ENCODE data around the gene SLBP.

DNA sequence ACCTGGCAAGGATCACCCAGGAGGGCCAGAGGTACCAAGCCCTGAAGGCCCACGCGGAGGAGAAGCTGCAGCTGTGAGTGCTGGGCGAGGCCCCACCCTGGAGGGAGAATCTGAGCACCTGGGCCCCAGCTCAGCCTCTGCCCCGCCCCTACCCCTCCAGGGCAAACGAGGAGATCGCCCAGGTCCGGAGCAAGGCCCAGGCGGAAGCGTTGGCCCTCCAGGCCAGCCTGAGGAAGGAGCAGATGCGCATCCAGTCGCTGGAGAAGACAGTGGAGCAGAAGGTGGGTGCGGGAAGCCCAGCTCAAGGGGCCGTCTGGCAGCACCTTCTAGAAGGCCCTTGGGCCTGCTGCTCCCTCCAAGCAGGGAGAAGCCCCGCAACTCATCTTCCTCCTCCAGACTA is 32.4 kb upstream of the SLBP start:
- TF ChIP-seq FOXM1 (IDR thresholded peaks at IDR 0.05; ENCODE audit: borderline replicate concordance) (no peak), HDGF (IDR thresholded peaks at IDR 0.05; ENCODE audit: borderline replicate concordance) (no peak), SP1 (IDR thresholded peaks at IDR 0.05) (no peak), FOXA1 (IDR thresholded peaks at IDR 0.05) (no peak), ZNF384 (IDR thresholded peaks at IDR 0.05) (no peak), BHLHE40 (IDR thresholded peaks at IDR 0.05; ENCODE audit: borderline replicate concordance) (no peak), L3MBTL2 (conservative IDR thresholded peaks at IDR 0.05) (no peak), LEF1 (IDR thresholded peaks at IDR 0.05; ENCODE audit: borderline replicate concordance) (no peak), TARDBP (IDR thresholded peaks at IDR 0.05) (no peak), SUZ12 (IDR thresholded peaks at IDR 0.05) (no peak), FOXK2 (IDR thresholded peaks at IDR 0.05) (no peak), ARNT (IDR thresholded peaks at IDR 0.05) (no peak), ELF4 (IDR thresholded peaks at IDR 0.05) (no peak)
- TF ChIP-seq, protein P1, sequence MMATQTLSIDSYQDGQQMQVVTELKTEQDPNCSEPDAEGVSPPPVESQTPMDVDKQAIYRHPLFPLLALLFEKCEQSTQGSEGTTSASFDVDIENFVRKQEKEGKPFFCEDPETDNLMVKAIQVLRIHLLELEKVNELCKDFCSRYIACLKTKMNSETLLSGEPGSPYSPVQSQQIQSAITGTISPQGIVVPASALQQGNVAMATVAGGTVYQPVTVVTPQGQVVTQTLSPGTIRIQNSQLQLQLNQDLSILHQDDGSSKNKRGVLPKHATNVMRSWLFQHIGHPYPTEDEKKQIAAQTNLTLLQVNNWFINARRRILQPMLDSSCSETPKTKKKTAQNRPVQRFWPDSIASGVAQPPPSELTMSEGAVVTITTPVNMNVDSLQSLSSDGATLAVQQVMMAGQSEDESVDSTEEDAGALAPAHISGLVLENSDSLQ (IDR thresholded peaks at IDR 0.05) = no peak
